GM19193 (cell line): ENCODE results near the gene PTCD1.
A peak's percentile ranks its signal among the peaks of the same experiment; 100 is the strongest.

ENCODE experiments used
- POLR2A ChIP-seq: IDR thresholded peaks from 4 replicates; pipeline ENCODE4 v1.6.1; 2011; ENCODE audit not compliant: insufficient read depth, insufficient read length; ENCODE audit errors: extremely low read depth

The PTCD1 gene

DNA sequence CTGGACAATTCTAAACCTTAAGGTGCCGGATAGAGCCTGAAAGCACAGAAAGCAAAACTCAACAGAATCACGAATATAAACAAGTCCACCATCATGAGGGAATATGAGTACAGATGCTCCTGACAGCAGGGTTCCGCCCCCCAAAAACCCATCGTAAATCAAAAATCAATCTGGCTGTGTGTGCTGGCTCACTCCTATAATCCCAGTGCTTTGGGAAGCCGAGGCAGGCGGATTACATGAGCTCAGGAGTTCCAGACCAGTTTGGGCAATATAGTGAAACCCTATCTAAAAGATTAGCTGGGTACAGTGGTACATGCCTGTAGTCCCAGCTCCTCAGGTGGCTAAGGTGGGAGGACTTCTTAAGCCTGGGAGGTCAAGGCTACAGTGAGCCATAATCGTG, 17.6 kb downstream of the PTCD1 start:
- TF ChIP-seq POLR2A: no peak

DNA sequence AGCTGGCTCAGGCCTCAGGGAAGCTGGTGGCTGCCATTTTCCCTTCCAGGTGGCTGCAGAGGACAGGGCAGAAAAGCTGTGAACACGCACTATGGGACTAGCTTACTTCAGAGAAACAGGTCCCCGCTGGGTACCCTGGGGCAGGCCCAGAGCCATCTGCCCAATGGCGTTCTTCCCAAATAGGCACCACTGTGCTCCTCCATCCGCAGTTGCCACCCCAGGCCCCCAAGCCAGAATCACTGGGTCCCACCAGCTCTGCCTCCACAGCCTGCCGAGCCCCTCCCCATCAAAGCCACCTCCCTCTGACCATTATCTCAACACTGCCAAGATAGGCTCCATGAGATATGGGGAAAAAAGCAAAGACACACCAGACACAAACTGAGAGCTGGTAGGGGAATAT, 18.4 kb downstream of the PTCD1 start:
- TF ChIP-seq POLR2A: no peak

DNA sequence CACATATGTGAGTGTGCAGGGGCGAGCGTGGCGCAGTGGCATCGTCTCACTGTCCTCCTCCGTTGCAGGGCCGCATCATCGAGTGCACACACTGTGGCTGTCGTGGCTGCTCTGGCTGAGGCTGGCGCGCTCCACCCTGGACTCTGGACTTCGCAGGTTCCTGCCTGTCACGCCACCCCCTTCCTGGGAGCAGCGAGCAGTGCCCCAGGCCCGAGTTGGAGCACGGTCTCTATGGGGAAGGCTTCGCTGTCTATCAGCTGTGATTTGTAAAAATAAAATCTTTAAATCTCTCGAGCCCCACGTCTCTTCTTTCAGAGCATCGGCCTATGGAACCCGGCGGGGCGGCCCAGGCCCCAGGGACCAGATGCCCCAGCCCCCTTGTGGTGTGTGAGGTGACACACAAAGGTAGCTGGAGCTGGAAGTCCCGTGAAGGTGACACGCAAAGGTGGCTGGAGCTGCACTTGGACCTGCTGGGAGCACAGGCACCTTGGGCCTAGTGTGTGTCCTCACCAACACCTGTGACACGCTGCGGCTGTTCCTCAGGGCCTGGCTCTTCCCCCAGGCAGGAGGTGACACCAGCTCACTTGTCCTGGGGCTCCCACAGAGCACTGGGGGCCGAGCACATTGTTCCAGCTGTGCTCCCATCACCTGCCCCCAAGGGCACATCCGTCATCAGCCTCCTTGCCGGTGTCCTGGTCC, 19.1 kb downstream of the PTCD1 start:
- TF ChIP-seq POLR2A: no peak

DNA sequence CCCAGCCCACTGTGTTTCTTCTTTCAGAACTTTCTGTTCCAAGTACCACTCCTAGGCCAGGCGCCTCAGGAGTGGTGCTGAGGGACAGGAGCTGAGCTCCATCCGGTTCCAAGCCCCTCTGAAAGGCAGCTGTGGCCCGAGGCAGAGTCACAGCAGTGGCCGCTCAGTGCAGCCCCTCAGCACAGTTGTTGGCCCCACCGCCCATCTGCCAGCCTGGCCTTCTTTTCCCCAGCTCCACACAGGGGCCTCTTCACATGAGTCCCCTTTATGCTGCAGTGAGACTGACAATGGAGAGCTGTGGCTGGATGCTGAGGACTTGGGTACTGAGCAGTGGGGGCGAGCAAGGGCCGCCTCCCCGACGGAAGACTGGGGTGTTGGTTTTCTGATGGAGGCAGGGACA, 20.3 kb downstream of the PTCD1 start:
- no peak for TF ChIP-seq POLR2A

DNA sequence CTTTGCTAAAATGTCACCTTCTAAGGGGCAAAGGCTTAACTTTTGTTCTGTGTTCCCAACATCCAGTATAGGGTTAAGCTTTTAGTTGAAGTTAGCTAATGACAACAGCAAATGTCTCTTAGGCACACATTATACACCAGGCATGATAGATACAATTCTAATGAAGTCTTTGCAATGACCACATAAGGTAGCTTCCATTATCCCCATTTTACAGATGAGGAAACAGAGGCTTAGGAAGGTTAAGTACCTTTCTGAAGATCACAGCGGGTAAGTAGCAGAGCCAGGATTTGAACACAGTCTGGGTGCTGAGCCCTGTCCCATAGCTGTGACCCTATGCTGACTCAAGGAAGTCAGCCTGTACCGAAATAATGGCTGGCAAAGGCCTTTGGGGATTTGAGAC, 28.0 kb downstream of the PTCD1 start:
- no peak for TF ChIP-seq POLR2A

DNA sequence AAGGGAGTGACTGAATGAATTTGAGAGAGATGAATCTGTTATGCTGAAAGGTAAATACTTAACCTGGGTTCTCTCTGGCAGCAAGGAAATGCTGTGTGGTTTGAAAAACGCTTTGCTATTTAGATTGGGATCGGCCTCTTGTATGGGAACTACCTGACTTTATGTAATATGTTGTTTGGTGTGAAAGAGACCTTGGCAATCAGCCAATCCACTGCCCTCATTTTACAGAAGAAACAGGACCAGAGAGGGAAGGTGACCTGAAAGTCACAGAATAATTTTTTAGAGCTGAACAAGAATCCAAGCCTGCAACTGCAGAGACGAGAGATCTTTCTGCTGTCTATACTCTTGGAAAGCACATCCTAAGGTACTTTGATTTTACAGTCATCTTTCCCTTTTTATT, 28.8 kb downstream of the PTCD1 start:
- no peak for TF ChIP-seq POLR2A

DNA sequence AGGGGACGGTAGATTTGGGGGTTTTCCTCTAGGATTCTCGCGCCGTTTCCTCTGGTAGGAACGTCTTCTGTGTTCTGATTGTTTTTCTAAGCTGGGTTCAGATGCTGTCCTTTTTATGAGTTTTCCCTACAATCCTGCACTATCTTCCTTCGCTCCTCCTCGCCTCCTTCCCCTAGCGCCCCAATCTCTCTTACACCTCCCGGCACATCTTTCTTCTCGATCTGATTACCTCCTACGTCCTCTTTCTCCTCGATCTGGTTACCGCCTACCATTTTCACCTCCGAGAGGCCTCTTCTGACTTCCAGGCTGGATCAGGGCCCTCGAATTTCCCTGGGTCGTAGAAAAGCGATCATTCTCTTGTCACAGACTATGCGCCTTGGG, 29.4 kb downstream of the PTCD1 start:
- no peak for TF ChIP-seq POLR2A

DNA sequence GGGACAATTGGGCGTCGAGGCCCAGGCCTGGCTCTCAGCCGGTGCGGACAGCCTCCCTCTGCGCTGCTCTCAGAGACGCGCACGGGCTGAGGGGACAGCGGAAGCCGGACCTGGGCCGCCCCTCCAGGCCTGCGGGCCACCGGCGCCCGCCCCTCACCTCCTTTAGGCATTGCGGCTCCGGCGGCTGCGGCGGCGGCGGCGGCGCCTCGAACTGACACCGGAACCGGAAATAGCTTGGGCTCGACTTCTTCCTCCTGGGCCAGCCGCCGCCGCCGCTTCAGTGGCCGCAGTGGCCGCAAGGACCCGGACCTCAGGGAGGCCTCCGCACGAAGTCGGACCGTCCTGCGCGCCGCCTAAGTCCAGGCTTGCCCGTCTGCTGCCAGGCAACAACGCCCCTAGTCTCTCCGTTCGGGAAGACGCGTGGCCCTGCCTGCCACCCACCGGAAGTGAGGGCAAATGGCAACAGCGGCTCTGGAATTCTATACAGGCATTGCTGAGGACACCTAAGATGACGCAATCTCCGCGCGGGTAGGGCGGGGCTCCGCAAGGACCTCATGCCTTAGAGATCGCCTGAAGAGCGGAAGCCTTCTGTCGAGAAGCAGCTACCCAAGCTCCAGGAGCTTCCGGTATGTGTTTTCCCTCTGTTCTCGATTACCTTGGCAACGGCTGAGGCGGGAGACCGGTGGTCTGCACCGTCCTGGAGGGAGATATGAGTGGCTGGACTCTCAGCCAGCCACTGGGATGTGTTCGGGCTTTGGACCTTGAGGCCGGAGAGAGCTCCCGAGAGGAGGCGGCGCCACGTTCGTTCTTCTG, 30.0 kb downstream of the PTCD1 start, which contains the start of the genes BUD31 and PDAP1:
BUD31 (plus strand) TSS at position 591 of the 813 bp plus-strand sequence. CDS start 2,124 bp downstream, outside the sequence.
PDAP1 (minus strand) TSS at position 219 of the 813 bp plus-strand sequence; CDS start at position 170, 49 bp downstream.
- TF ChIP-seq POLR2A: peak; percentile 96

DNA sequence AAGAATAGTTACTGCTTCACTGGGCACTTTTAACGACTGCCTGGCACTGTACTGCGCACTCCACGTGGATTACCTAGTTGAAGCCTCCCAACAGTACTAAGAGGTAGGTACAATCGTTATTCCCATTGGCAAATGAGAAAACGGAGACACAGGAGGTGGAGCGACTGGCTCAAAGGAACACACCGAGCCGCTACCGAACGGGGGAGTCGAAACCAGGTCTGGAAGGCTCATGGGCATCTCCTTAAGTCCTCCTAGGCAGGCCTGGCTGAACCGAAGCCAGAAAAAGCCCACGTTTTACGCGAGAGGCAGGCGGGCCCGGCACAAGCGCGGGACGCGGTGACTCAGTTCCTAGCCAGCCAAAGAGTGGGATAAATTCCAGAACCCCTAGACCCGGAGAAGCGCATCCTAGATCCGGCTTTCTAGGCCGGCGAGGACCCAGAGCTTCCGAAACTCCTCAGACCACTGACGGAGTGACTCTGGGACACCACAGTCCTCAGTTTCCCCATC, 30.7 kb downstream of the PTCD1 start:
- no peak for TF ChIP-seq POLR2A

DNA sequence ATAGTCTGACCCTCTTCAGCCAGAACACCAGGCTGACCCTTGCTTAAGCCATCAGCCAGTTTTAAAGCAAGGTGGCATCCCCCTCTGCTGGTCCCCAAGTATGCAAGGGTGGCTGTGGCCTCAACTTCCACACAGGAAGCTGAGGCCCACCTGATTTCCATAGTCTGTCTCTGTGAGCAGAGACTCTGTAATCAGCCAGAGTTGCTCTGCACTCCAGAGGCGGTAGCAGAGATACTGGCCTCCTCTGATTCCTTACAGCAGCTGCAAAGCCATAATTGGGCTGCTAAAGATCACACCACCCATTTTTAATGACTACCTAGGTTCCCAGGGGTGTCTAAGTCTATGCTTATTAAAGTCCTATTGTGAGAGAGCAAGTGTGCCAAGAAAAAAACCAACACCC, 32.0 kb downstream of the PTCD1 start:
- TF ChIP-seq POLR2A: no peak

DNA sequence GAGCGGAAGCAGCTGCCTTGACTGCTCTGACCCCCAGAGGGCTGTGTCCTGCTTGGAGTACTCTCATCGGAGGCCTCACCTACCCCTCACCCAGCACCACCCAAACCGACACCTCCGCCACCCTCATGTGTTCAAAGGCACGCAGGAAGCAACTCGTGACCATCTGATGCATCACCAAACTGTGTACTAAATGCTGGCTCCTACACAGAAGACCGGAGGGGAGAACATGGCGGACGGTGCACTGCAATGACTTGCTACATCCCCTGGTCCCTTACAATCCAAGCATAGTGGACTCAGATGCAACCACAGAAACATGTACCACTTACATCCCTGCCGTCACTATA, 33.6 kb downstream of the PTCD1 start:
- no peak for TF ChIP-seq POLR2A

DNA sequence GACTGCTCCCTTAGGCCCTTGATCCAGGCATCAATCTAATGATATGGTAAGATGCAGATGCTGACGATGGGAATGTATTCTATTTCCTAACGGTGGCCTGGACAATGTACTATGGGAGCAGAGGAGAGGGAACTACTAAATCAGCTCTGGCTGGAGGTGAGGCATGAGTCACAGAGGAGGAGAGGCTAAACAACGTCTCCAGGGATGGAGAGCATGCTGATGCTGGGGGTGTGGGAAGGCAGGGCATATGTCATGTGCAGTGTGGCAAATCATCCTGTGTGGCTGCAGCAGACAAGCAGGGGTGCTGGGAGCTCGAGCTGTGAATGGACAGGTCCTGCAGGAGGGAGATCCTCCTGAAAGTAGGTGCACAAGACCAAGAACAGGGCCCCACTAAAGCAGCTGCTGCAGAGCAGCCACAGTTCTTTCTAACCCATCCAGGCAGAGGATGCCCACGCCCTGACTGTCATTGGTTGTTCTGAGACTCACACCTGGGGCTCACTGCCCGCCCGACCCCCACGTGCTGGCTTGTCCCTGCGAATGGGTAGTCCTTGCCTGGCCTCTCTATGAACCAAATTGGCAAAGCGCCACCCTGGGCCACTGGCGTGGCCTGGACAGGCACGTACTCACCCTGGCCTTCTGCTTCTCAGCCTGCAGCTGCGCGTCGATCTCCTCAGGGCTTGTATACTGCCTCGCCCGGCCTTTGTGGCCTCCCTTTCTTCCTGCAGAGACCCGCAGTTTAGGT, 34.2 kb downstream of the PTCD1 start:
- no peak for TF ChIP-seq POLR2A

DNA sequence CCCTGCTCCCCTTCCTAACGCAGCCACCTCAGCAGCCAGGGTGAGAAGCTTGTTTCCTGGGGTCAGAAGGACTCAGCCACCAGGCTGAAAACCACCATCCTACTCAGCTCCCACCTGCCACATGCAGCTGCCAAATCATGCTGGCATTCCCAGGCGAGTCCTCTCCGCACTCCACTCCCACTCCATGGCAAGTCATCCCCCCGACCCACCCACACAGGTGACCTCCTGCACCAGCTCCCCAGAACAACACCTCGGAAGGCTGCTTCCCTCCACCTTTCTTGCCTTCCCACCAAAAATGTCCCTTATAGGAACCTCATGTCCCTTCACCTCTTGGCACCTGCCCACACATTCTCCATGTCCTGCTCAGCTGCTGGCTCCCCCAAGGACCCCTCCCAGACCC, 34.8 kb downstream of the PTCD1 start:
- no peak for TF ChIP-seq POLR2A

DNA sequence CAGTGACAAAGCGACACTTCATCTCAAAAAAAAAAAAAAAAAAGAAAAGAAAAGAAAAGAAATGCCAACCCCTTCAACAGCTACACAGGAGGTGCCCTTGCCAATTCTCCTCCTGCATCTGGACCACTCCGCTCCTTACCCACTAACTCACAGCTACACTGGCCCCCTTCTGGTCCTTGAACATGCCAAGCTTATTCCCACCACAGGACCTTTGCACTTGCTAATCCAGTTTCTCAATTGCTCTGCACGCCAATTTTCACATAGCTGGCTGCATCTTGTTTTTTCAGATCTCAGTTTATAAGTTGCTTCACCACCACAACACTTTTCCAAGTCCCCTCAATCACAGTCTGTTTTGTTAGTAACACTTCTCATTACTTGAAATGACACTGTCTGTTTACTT, 35.7 kb downstream of the PTCD1 start:
- no peak for TF ChIP-seq POLR2A

DNA sequence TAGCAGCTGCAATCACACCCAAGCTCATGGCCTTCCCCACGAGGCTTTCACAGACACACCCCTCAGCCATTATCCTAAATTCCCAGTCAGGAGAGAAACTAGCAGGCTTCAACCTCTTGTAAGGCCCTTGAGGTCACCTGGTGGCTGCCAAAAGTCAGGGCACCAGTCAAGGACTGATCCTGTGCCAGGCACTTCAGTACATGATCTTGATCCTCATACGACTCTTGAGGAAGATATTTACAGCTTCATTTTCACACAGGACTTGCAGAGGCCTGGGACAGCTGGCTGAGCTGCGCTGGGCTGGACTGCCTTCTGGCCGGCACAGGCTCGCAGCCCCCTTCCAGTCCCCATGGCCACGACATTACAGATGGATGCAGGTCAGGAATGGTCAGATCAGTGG, 39.0 kb downstream of the PTCD1 start:
- TF ChIP-seq POLR2A: no peak
